ENCODE results near the gene NPR1. TPM values are rescaled to one million over a fixed set of nuclear protein-coding genes. Genes with fewer than 3 reads are reported as not detected.
"Not testable (repeated sequence)": the region's sequence is repeated elsewhere in the genome, so short reads cannot be mapped to it uniquely, and the experiment has no call there.

Gene NPR1
- total RNA-seq, 1 donor from 2014 or later: 0.92 TPM

DNA sequence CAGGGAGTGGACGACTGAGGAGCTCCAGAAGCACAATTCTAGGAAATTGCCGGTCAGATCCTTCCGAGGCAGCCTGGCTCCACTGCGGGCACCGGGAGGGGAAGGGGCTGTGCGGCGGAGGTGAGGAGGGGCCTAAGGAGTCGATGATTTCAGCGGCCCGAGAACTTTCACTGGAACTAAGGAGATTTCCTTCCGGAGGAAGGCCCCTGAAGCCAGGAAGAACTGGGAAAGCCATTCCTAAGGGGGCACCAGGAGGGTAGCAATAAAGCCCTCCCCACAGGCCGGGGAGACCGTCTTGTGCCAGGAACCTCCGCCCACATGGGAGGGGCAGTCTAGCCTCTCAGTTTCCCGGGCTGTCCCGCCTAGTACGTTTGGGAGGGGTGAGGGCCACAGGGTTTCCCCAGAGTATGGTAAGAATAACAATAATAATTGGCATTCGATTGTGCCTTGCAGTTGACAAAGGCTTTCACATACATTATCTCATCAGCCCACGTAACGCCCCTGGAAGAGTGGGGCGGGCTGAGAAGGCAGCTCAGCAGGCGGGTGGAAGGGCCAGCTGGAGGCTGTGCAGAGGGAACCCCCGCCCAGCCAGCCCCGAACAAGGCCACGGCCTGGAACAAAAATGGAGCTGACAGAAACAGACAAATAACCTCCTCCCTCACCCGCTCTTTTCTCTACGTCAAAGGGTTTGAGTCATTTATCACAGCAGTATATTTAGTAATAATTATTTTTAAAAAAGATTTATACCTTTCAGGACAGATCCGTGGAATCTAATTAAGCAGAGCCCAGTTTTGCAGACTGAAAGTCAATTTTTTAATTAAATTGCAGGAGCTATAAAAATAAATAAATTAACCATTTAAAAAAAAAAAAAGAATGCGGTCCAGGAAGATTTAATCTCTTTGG is 19.8 kb downstream of the NPR1 start:
- DNase-seq (ENCODE audit: low read depth): no peak
- TF ChIP-seq, protein P1, sequence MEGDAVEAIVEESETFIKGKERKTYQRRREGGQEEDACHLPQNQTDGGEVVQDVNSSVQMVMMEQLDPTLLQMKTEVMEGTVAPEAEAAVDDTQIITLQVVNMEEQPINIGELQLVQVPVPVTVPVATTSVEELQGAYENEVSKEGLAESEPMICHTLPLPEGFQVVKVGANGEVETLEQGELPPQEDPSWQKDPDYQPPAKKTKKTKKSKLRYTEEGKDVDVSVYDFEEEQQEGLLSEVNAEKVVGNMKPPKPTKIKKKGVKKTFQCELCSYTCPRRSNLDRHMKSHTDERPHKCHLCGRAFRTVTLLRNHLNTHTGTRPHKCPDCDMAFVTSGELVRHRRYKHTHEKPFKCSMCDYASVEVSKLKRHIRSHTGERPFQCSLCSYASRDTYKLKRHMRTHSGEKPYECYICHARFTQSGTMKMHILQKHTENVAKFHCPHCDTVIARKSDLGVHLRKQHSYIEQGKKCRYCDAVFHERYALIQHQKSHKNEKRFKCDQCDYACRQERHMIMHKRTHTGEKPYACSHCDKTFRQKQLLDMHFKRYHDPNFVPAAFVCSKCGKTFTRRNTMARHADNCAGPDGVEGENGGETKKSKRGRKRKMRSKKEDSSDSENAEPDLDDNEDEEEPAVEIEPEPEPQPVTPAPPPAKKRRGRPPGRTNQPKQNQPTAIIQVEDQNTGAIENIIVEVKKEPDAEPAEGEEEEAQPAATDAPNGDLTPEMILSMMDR (conservative IDR thresholded peaks at IDR 0.05; ENCODE audit: low read depth, low read length): no peak
- no peak overlapping the region for H3K4me3 ChIP-seq (ENCODE audit: low read depth, low read length)

- TF ChIP-seq, protein P1 (conservative IDR thresholded peaks at IDR 0.05; ENCODE audit: low read depth, low read length): no peak
- peak; percentile 18 for DNase-seq (ENCODE audit: low read depth)
- no peak overlapping the region for H3K4me3 ChIP-seq (ENCODE audit: low read depth, low read length)
Measured at GRCh38 chr1:153698923-153699714, 20.6 kb downstream of the NPR1 start.

DNA sequence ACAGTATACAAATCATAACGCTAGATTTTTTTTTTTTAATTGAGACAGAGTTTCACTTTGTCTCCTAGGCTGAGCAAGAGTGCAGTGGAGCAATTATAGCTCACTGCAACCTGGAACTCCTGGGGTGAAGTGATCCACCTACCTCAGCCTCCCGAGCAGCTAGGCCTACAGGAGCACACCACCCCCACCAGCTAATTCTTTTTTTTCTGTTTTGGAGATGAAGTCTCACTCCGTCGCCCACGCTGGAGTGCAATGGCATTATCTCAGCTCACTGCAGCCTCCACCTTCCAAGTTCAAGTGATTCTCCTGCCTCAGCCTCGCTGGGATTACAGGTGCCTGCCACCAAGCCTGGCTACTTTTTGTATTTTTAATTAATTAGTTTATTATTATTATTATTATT is 21.3 kb downstream of the NPR1 start:
- DNase-seq (ENCODE audit: low read depth): no peak
- H3K4me3 ChIP-seq (ENCODE audit: low read depth, low read length): no peak overlapping the region
- TF ChIP-seq, protein P1 (conservative IDR thresholded peaks at IDR 0.05; ENCODE audit: low read depth, low read length): no peak

GRCh38 chr1:153705484-153705883 is 27.0 kb downstream of the NPR1 start:
- no peak overlapping the region for H3K4me3 ChIP-seq (ENCODE audit: low read depth, low read length)
- TF ChIP-seq, protein P1 (conservative IDR thresholded peaks at IDR 0.05; ENCODE audit: low read depth, low read length): no peak
- DNase-seq (ENCODE audit: low read depth): no peak

DNA sequence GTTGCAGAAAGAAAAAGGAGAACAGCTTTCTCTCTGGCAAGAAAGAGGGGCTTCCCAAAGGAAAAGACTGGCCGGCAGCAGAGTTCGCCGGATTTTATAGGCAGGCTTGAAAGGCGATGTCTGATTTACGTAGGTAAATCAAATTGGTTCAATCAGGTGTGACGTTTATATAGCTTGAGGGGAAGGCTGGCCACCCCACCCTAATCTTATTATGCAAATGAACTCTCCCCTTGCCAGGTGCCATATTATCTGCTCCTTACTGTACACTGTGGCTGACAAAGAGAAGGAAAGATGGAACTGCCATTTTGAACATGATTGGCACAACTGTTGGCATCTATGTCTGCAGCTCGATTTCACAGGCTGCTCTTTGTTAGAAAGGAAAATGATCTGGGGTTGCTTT is 32.5 kb downstream of the NPR1 start:
- H3K4me3 ChIP-seq (ENCODE audit: low read depth, low read length): no peak overlapping the region
- DNase-seq (ENCODE audit: low read depth): no peak
- TF ChIP-seq, protein P1 (conservative IDR thresholded peaks at IDR 0.05; ENCODE audit: low read depth, low read length): no peak

- DNase-seq (ENCODE audit: low read depth): not testable (repeated sequence)
Measured at GRCh38 chr1:153716211-153716610, 37.7 kb downstream of the NPR1 start.

DNA sequence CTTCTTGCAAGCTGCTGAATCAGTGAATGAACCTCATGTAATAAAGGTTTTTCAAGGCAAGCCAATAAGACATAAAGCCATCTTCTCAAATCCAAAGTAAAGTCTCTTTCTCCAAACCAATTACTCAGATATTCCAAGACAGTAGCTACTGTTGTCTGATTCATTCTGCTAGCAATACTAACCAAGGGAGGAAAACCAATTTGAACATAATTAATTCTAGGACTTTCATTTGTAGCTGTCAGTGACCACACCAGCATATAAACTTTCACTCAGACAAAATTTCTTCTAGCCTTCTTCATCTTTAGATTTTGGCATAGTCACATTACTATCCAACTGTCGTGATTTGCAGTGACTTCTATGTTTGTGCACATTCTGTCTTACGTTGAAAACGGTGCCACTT is 38.8 kb downstream of the NPR1 start:
- TF ChIP-seq, protein P1 (conservative IDR thresholded peaks at IDR 0.05; ENCODE audit: low read depth, low read length): no peak
- DNase-seq (ENCODE audit: low read depth): no peak
- no peak overlapping the region for H3K4me3 ChIP-seq (ENCODE audit: low read depth, low read length)

More at GRCh38 chr1:153716211-153716610, 37.7 kb downstream of the NPR1 start:
- H3K4me3 ChIP-seq (ENCODE audit: low read depth, low read length): not testable (repeated sequence)

Data from epithelial cell of proximal tubule (primary cell).